A673 (cell line): Measurements from ENCODE around the gene RASAL2.

Experiments used
- EZH2 ChIP-seq: fragments of 200-600 bp; sonication (generic); IDR thresholded peaks from 2 replicates; pipeline ENCODE4 v1.6.1; 2017; ENCODE audit warnings: borderline replicate concordance, low read depth, mild to moderate bottlenecking, mixed read lengths, antibody characterized with exemption, low read length; ENCODE audit not compliant: poor library complexity, severe bottlenecking
- TF ChIP-seq, protein P1 (sequence below): fragments of 300-800, 200-600 bp; sonication (generic); conservative IDR thresholded peaks from 2 replicates; pipeline ENCODE4 v1.5.1; 2017; ENCODE audit warnings: low read depth, mild to moderate bottlenecking, antibody characterized with exemption, low read length, moderate library complexity, mixed read lengths

GRCh38 chr1:178143730-178144690 is 50.1 kb downstream of the RASAL2 start:
- no peak for TF ChIP-seq EZH2
- TF ChIP-seq, protein P1, sequence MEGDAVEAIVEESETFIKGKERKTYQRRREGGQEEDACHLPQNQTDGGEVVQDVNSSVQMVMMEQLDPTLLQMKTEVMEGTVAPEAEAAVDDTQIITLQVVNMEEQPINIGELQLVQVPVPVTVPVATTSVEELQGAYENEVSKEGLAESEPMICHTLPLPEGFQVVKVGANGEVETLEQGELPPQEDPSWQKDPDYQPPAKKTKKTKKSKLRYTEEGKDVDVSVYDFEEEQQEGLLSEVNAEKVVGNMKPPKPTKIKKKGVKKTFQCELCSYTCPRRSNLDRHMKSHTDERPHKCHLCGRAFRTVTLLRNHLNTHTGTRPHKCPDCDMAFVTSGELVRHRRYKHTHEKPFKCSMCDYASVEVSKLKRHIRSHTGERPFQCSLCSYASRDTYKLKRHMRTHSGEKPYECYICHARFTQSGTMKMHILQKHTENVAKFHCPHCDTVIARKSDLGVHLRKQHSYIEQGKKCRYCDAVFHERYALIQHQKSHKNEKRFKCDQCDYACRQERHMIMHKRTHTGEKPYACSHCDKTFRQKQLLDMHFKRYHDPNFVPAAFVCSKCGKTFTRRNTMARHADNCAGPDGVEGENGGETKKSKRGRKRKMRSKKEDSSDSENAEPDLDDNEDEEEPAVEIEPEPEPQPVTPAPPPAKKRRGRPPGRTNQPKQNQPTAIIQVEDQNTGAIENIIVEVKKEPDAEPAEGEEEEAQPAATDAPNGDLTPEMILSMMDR: no peak
